Activated T-cell treated with anti-CD3 and anti-CD28 coated beads, Interleukin-2, amount 50 U/mL, for 24 hours (primary cell): ENCODE measurements around the gene S1PR2.
"Not testable (repeated sequence)": the region's sequence is repeated elsewhere in the genome, so short reads cannot be mapped to it uniquely, and the experiment has no call there.

ENCODE experiments used
- DNase-seq: peaks from one replicate; pipeline ENCODE4 v3.0.0-alpha.2; 2020
- H3K27ac Mint-ChIP-seq: 2 replicates; pipeline ENCODE4 v1.8.0; 2020; ENCODE audit warnings: mild to moderate bottlenecking, mixed read lengths
- H3K27me3 Mint-ChIP-seq: 2 replicates; pipeline ENCODE4 v1.8.0; 2020; ENCODE audit warnings: mixed read lengths
- H3K36me3 Mint-ChIP-seq: 2 replicates; pipeline ENCODE4 v1.8.0; 2020; ENCODE audit warnings: low read depth, mixed read lengths
- H3K4me1 Mint-ChIP-seq: 2 replicates; pipeline ENCODE4 v1.8.0; 2020; ENCODE audit warnings: low read depth, mixed read lengths
- H3K4me3 Mint-ChIP-seq: 2 replicates; pipeline ENCODE4 v1.8.0; 2020; ENCODE audit warnings: mild to moderate bottlenecking, moderate library complexity, mixed read lengths
- H3K9me3 Mint-ChIP-seq: 2 replicates; pipeline ENCODE4 v1.8.0; 2020; ENCODE audit warnings: mixed read lengths

S1PR2 gene

DNA sequence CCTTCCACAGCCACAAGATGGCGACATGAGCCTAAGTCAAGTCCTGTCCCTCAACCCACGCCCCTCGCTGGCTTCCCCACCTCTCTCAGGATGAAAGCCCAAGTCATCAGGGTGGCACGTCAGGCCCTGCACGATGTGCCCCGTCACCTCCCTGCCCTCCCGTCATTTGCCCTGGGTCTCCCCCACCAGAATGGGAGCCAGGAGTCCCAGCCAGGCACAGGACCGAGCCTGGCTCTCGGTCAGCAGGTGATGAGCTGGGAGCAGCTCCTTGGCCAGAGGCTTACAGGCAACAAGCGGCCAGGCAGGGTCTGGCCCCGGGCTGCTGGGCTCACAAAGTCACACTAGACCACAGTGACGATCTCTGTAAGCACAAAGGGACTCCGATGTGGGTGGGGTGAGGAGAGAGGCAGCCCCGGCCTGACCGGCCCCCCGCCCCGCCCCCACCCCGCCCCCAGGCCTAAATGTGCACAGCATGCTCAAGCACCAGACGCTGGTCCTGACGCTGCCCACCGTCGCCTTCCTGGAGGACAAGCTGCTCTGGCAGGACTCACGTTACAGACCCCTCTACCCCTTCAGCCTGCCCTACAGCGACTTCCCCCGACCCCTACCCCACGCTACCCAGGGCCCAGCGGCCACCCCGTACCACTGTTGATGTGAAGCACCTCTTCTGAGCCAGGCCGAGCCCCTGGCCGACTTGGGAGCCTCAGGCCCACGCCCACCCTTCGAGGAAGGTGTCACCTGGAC is 28.2 kb upstream of the S1PR2 start:
- Mint-ChIP-seq H3K27me3 (no peaks in the 10 kb centered on the region), H3K27ac (peak overlapping the region; percentile 95), H3K36me3 (peaks cover 57% of the 10 kb centered on the region), H3K9me3 (no peaks in the 10 kb centered on the region), H3K4me1 (peaks cover 37% of the 10 kb centered on the region), H3K4me3 (peak overlapping the region; percentile 57)
- peak; percentile 89 for DNase-seq

DNA sequence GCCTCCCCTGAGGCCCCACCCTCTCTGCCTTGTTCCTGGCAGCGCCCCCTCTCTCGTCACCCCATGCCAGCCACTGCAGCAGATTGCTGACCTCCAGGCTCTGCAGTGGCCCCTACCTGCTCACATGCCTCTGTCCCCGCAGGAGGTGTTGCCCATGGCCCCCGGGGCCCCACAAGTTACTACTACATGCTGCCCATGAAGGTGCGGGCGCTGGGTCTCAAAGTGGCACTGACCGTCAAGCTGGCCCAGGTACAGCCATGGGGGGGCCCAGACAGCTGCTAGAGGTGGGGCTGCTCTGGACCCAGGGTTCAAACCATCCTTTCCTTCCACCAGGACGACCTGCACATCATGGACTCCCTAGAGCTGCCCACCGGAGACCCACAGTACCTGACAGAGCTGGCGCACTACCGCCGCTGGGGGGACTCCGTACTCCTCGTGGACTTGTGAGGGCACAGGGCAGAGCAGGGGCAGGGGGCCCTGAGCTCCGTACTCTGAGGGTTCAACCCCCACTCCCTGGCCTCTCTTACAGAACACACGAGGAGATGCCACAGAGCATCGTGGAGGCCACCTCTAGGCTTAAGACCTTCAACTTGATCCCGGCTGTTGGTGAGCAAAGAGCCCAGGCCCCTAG is 27.1 kb upstream of the S1PR2 start:
- peaks cover 47% of the 10 kb centered on the region for H3K4me1 Mint-ChIP-seq
- DNase-seq = no peak
- no peaks in the 10 kb centered on the region for H3K9me3 Mint-ChIP-seq
- peak overlapping the region; percentile 91 for H3K27ac Mint-ChIP-seq
- H3K4me3 Mint-ChIP-seq = no peak overlapping the region
- H3K36me3 Mint-ChIP-seq = peaks cover 69% of the 10 kb centered on the region
- H3K27me3 Mint-ChIP-seq = no peaks in the 10 kb centered on the region

DNA sequence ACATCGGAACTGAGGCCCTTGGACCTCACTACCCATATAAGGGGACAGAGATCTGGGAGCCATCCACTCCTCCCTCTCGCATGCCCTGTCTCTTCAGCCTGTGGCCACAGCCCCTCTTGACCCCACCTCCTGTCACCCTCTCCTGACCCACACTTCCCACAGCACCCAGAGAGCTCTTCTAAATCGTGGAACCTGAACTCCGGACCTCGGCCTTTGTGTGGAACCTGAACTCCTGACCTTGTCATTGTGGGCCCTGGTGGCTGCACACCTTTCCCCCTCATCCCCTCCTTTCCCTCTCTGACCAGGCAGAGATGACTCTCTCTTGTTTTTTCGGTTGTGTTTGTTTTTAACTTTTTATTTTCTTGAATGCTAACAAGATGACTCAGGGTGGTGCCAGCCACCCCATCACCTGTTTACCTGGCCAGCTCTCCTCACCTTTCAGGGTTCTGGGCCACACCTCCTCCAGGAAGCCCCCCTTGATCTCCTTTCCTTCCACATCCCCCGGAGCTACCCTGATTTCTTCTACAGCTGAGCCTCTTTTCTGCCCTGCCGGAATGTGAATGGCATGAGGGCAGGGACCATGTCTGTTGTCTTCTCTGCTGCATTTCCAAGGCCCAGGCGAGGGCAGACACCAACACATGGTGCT is 26.0 kb upstream of the S1PR2 start:
- Mint-ChIP-seq H3K4me1 (peaks cover 53% of the 10 kb centered on the region), H3K36me3 (peaks cover 80% of the 10 kb centered on the region), H3K4me3 (no peak overlapping the region)

DNA sequence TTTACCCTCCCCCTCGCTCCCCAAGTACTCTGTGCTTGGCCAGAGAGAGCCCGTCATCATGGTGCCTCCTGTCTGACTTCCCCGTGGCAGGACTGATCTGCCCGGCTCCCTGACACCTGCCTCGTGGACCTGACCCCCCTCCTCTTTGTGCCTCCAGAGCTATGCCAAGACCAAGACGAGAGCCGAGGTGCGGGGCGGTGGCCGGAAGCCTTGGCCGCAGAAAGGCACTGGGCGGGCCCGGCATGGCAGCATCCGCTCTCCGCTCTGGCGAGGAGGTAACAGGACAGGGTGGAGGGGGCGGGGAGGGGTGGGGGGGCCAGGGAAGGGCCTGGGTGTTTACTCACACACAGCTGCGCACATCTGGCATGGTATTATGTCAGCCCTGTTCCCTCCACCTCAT is 25.4 kb upstream of the S1PR2 start:
- no peak for DNase-seq
- H3K4me3 Mint-ChIP-seq = no peak overlapping the region
- peaks cover 84% of the 10 kb centered on the region for H3K36me3 Mint-ChIP-seq
- no peaks in the 10 kb centered on the region for H3K27me3 Mint-ChIP-seq
- H3K27ac Mint-ChIP-seq = no peak overlapping the region
- no peaks in the 10 kb centered on the region for H3K9me3 Mint-ChIP-seq
- H3K4me1 Mint-ChIP-seq = peaks cover 52% of the 10 kb centered on the region

More for the DNA sequence above, 26.0 kb upstream of the S1PR2 start:
- Mint-ChIP-seq H3K9me3 (no peaks in the 10 kb centered on the region), H3K27me3 (no peaks in the 10 kb centered on the region), H3K27ac (no peak overlapping the region)
- DNase-seq = no peak

DNA sequence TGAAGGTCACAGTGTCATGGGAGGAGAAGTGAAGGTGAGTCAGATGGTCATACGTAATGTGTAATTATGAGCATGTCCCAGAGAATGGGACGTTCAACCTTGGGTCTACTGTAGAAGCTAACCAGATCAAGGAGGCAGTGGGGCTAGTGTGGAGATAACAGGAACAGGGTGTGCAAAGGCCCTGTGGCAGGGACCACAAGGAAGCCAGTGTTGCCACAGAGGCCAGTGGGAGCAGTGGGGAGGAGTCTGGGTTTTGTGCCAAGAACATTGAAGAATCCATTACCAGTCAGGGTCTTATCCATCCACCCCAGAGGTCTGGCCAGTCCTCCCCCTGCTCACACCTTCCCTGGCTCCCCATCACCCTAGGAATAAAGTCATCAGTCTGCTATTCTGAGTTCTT is 24.2 kb upstream of the S1PR2 start:
- Mint-ChIP-seq H3K4me1 (peaks cover 49% of the 10 kb centered on the region), H3K4me3 (no peak overlapping the region), H3K36me3 (peaks cover 84% of the 10 kb centered on the region), H3K27me3 (no peaks in the 10 kb centered on the region), H3K27ac (peak overlapping the region; percentile 30), H3K9me3 (no peaks in the 10 kb centered on the region)
- DNase-seq = no peak

DNA sequence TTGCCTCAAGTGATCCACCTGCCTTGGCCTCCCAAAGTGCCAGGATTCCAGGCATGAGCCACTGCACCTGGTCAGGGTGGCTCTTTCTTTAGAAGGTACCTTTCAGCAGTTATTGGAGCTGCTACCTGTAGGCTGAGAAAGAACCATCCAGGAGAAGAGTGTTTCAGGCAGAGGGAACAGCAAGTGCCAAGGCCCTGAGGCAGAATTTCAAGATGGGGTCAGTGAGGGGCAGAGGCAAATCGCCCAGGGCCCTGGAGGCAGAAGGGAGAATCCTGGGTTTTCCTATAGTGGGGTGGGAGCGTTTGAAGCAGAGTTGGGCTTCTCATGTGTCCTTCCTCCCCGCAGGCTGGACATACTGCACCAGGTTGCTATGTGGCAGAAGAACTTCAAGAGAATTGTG is 23.1 kb upstream of the S1PR2 start:
- Mint-ChIP-seq H3K27me3 (no peaks in the 10 kb centered on the region), H3K36me3 (peaks cover 75% of the 10 kb centered on the region), H3K4me3 (peak overlapping the region; percentile 96), H3K27ac (peak overlapping the region; percentile 30), H3K9me3 (no peaks in the 10 kb centered on the region), H3K4me1 (peaks cover 42% of the 10 kb centered on the region)
- no peak for DNase-seq

DNA sequence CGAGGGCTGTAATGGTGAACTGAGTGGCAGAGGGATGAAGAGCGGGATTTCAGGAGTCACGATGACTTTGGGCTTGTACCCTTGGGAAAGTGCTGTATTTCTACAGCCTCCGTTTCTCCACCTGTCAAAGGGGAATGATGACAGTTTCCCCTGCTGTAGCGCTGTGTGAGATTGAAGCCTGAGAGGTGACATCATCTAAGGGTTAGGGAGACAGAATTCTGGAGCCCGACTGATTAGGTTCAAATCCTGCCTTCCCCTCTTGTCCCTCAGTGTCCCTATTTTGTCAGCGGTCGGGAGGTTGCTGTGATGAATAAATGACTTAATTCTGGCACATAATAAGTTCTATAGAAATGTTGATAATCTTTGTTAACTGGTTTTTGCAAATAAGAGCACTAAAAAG is 21.6 kb upstream of the S1PR2 start:
- peak overlapping the region; percentile 96 for H3K4me3 Mint-ChIP-seq
- H3K9me3 Mint-ChIP-seq = no peaks in the 10 kb centered on the region

DNA sequence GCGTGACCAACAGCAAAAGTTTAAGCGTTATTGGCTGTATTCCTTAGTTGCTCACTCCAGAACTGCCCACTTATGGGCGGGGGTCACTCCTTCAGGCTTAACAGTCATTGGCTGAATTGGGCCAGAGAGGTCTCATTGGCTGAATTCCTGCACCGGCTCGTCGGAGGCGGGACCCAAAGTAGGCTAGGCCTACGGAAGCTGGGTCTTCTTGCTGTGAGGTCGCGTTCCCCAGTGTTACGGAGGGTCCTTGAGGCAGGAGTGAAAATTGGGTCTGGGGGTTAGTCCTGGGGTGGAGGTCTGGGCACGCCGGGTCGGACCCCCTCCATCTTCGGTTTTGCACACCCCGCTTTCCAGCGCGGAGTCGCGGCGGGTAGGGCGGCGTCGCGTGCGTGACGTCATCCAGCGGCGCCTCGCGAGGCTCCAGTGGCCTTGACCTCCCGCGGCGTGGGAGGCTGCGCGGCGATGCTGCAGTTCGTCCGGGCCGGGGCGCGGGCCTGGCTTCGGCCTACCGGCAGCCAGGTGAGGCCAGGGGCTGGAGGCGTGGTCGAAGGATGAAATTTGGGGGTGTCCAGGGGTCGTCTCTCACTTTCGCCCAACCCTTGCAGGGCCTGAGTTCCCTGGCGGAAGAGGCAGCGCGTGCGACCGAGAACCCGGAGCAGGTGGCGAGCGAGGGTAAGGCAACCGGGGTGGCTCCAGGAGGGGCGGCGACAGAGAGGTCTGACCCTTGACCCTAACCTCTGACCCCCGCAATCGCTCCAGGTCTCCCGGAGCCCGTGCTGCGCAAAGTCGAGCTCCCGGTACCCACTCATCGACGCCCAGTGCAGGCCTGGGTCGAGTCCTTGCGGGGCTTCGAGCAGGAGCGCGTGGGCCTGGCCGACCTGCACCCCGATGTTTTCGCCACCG is 20.9 kb upstream of the S1PR2 start, which contains the start of gene MRPL4:
TSS of gene MRPL4 (plus strand) at position 423 of the 903 bp plus-strand sequence. CDS start at position 463, 40 bp downstream.
- DNase-seq = peak; percentile 94
- Mint-ChIP-seq H3K4me3 (peak within 1 kb of the TSS; percentile 96), H3K36me3 (peaks cover 53% of the 10 kb centered on the region), H3K27ac (peak within 1 kb of the TSS; percentile 99), H3K9me3 (no peaks in the 10 kb centered on the region), H3K4me1 (peaks cover 29% of the 10 kb centered on the region), H3K27me3 (no peaks in the 10 kb centered on the region)

More for the DNA sequence above, 21.6 kb upstream of the S1PR2 start:
- Mint-ChIP-seq H3K36me3 (peaks cover 59% of the 10 kb centered on the region), H3K27ac (peak overlapping the region; percentile 99), H3K4me1 (peaks cover 32% of the 10 kb centered on the region), H3K27me3 (no peaks in the 10 kb centered on the region)
- no peak for DNase-seq

DNA sequence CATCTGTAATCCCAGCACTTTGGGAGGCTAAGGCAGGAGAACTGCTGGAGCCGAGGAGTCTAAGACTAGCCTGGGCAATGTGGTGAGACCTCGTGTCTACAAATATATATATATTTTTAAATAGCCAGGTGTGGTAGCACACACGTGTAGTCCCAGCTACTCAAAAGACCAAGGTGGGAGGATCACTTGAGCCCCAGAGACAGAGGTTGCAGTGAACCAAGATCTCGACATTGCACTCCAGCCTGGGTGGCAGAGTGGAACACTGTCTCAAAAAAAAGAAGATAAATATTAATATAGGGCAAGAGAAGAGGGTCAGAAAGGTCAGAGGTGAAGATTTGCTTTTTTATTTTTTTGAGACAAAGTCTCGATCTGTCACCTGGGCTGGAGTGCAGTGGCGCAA is 15.4 kb upstream of the S1PR2 start:
- no peaks in the 10 kb centered on the region for H3K36me3 Mint-ChIP-seq
- no peak overlapping the region for H3K27ac Mint-ChIP-seq
- DNase-seq = no peak
- H3K4me1 Mint-ChIP-seq = peaks cover 8% of the 10 kb centered on the region
- H3K9me3 Mint-ChIP-seq = no peaks in the 10 kb centered on the region
- H3K4me3 Mint-ChIP-seq = no peak overlapping the region
- no peaks in the 10 kb centered on the region for H3K27me3 Mint-ChIP-seq

DNA sequence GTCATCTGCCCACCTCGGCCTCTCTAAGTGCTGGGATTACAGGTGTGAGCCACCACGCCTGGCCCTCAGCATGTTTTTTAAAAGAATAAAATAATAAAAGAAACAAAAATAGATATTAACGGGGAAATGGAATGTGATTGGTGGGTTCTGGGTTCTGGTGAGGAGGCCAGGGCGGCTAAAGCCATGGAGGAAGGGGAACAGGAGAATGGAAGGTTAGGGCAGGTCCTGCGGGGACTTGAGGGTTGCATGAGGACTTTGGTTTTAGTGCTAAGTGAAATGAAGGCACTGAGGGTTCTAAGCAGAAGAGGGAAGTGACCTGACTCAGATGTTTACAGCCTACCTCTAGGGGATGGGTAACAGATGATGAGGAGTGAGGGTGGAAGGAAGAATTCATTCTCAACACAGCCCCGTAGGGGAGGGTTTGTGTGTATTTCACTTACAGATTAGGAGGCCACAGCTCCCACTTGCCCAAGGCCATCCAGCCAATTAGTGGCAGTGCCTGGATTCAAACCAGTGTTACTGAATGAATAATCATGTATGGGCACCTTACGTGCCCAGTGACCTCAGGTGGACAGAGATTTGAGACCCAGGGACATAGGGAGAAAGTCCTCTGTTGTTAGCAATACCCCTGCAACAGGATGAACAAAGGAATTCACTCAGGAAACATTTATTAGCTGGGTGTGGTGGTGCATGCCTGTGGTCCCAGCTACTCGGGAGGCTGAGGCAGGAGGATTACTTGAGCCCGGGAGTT is 14.2 kb upstream of the S1PR2 start:
- Mint-ChIP-seq H3K27ac (no peak overlapping the region), H3K27me3 (no peaks in the 10 kb centered on the region), H3K36me3 (no peaks in the 10 kb centered on the region), H3K4me1 (peaks cover 3% of the 10 kb centered on the region), H3K9me3 (no peaks in the 10 kb centered on the region), H3K4me3 (no peak overlapping the region)
- DNase-seq = no peak

DNA sequence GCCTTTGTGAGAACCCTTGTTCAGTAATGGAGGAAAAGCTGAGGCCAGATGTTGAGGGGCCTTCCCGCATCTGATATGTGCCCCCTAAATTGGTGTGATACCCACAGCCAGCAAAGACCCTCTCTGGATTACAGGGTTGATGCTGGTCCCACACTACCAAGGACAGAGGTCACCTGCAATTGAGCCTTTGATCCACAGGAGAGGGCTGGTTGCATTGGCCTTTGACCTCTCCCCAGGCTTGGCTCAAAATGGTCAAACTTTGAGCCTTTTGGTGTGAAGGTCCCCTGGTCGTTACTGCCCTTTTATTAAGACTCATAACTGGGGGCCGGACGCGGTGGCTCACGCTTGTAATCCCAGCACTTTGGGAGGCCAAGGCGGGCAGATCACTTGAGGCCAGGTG is 12.5 kb upstream of the S1PR2 start:
- Mint-ChIP-seq H3K4me3 (no peak overlapping the region), H3K27me3 (no peaks in the 10 kb centered on the region), H3K4me1 (peaks cover 2% of the 10 kb centered on the region), H3K27ac (no peak overlapping the region), H3K36me3 (no peaks in the 10 kb centered on the region), H3K9me3 (no peaks in the 10 kb centered on the region)
- DNase-seq = no peak

DNA sequence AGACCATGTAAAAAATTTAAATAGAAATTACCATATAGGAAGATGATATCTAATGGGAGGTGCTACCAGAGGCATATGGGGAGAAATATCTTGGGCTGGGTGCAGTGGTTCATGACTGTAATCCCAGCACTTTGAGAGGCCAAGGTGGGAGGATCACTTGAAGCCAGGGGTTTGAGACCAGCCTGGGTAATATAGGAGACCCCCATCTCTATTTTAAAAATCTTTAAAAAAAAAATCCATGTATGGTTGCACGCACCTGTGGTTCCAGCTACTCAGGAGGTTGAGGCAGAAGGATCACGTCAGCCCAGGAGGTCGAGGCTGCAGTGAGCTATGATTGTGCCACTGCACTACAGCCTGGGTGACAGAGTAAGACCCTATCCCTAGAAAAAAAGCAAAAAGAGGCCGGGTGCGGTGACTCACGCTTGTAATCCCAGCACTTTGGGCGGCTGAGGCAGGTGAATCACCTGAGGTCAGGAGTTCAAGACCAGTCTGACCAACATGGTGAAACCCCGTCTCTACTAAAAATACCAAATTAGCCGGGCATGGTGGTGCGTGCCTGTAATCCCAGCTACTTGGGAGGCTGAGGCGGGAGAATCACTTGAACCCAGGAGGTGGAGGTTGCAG is 10.8 kb upstream of the S1PR2 start:
- not testable (repeated sequence) for H3K9me3 Mint-ChIP-seq, H3K36me3 Mint-ChIP-seq, H3K4me1 Mint-ChIP-seq, H3K4me3 Mint-ChIP-seq, H3K27ac Mint-ChIP-seq, H3K27me3 Mint-ChIP-seq, DNase-seq

DNA sequence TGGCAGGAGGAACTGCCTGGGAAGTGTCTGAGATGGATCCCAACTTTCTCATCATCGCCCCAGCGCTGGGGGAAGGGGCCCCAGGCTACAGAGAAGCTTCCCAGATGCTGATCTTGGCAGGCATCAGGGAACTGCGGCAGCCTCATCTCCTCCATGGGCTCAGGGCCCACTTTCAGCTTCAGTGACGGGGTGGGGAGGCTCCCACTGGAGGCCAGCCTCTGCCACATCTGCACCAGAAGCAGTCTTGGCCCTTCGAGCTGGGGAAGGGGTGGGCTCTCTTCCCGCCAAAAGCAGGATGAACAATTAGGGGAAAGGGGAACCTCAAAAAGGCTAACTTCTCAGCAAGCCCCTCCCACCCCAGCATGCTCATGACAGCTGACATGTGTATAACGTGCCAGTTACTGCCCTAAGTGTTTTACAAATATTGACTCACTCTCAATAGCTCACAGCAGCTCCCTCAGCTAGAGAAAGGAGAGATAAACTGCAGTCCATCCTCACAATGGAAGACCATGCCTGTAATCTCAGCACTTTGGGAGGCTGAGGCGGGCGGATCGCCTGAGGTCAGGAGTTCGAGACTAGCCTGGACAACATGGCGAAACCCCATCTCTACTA is 7.1 kb upstream of the S1PR2 start:
- no peak for DNase-seq
- no peak overlapping the region for H3K4me3 Mint-ChIP-seq
- peaks cover 23% of the 10 kb centered on the region for H3K4me1 Mint-ChIP-seq
- H3K27me3 Mint-ChIP-seq = no peaks in the 10 kb centered on the region
- no peaks in the 10 kb centered on the region for H3K9me3 Mint-ChIP-seq
- no peak overlapping the region for H3K27ac Mint-ChIP-seq
- no peaks in the 10 kb centered on the region for H3K36me3 Mint-ChIP-seq
